Measurements from ENCODE around the gene HDAC7. TPM values are rescaled to one million over a fixed set of nuclear protein-coding genes. Genes with fewer than 3 reads are reported as not detected.

HDAC7 gene
- total RNA-seq, 3 donors from 2014 or later (not counting 1 experiment from before 2014, with no cell fraction given) = 141 to 235 (median 147) TPM

GRCh38 chr12:47858511-47859266 is 39.0 kb upstream of the HDAC7 start:
- Histone ChIP-seq H3K4me1 (ENCODE audit: control insufficient read depth, insufficient read depth, low read length) (no peaks in the 10 kb centered on the region), H3K9me3 (ENCODE audit: control insufficient read depth, insufficient read depth, low read length) (no peaks in the 10 kb centered on the region), H3K27ac (ENCODE audit: low read length) (no peak overlapping the region), H3K36me3 (ENCODE audit: control insufficient read depth, insufficient read depth, low read length) (no peaks in the 10 kb centered on the region), H3K4me3 (ENCODE audit: low read length) (no peak overlapping the region), H3K27me3 (ENCODE audit: control insufficient read depth, insufficient read depth, low read length) (no peaks in the 10 kb centered on the region)
- Mint-ChIP-seq H3K36me3 (no peaks in the 10 kb centered on the region), H3K4me3 (no peak overlapping the region), H3K4me1 (no peaks in the 10 kb centered on the region), H3K27me3 (ENCODE audit: low read depth in 2 of 2) (no peaks in the 10 kb centered on the region), H3K27ac (no peak overlapping the region), H3K9me3 (no peaks in the 10 kb centered on the region)
- WGBS (ENCODE audit: insufficient coverage) = 92% methylated on average over 8 of the region's 8 CpGs
- no peak for ATAC-seq
- no peak for DNase-seq
- intact Hi-C loops (cut with micrococcal nuclease) = no loop called here
- no peak for TF ChIP-seq CTCF (IDR thresholded peaks at IDR 0.05)

GRCh38 chr12:47856721-47857575 is 37.2 kb upstream of the HDAC7 start:
- no peaks in the 10 kb centered on the region for H3K4me1 Mint-ChIP-seq
- no peak overlapping the region for H3K27ac Mint-ChIP-seq
- no peaks in the 10 kb centered on the region for H3K27me3 Mint-ChIP-seq (ENCODE audit: low read depth in 2 of 2)
- H3K4me1 ChIP-seq (ENCODE audit: control insufficient read depth, insufficient read depth, low read length) = no peaks in the 10 kb centered on the region
- DNase-seq = no peak
- WGBS (ENCODE audit: insufficient coverage) = 93% methylated on average over 15 of the region's 17 CpGs
- no peak overlapping the region for H3K27ac ChIP-seq (ENCODE audit: low read length)
- no peak overlapping the region for H3K4me3 ChIP-seq (ENCODE audit: low read length)
- intact Hi-C loops (cut with micrococcal nuclease) = no loop called here
- no peaks in the 10 kb centered on the region for H3K36me3 ChIP-seq (ENCODE audit: control insufficient read depth, insufficient read depth, low read length)
- no peak overlapping the region for H3K4me3 Mint-ChIP-seq
- no peaks in the 10 kb centered on the region for H3K27me3 ChIP-seq (ENCODE audit: control insufficient read depth, insufficient read depth, low read length)
- no peaks in the 10 kb centered on the region for H3K36me3 Mint-ChIP-seq
- no peaks in the 10 kb centered on the region for H3K9me3 Mint-ChIP-seq
- no peaks in the 10 kb centered on the region for H3K9me3 ChIP-seq (ENCODE audit: control insufficient read depth, insufficient read depth, low read length)
- no peak for ATAC-seq
- TF ChIP-seq CTCF (IDR thresholded peaks at IDR 0.05) = no peak

GRCh38 chr12:47856094-47856493 is 36.4 kb upstream of the HDAC7 start:
- intact Hi-C loops (cut with micrococcal nuclease) = no loop called here
- ATAC-seq = no peak
- Histone ChIP-seq H3K4me3 (ENCODE audit: low read length) (no peak overlapping the region), H3K36me3 (ENCODE audit: control insufficient read depth, insufficient read depth, low read length) (no peaks in the 10 kb centered on the region), H3K27me3 (ENCODE audit: control insufficient read depth, insufficient read depth, low read length) (no peaks in the 10 kb centered on the region), H3K9me3 (ENCODE audit: control insufficient read depth, insufficient read depth, low read length) (no peaks in the 10 kb centered on the region), H3K4me1 (ENCODE audit: control insufficient read depth, insufficient read depth, low read length) (no peaks in the 10 kb centered on the region), H3K27ac (ENCODE audit: low read length) (no peak overlapping the region)
- WGBS (ENCODE audit: insufficient coverage) = no CpG with 5 or more reads among the region's 1 CpG
- H3K36me3 Mint-ChIP-seq = no peaks in the 10 kb centered on the region
- no peak for DNase-seq
- H3K27ac Mint-ChIP-seq = no peak overlapping the region
- H3K9me3 Mint-ChIP-seq = no peaks in the 10 kb centered on the region
- H3K4me1 Mint-ChIP-seq = no peaks in the 10 kb centered on the region
- no peak for TF ChIP-seq CTCF (IDR thresholded peaks at IDR 0.05)
- no peaks in the 10 kb centered on the region for H3K27me3 Mint-ChIP-seq (ENCODE audit: low read depth in 2 of 2)
- H3K4me3 Mint-ChIP-seq = no peak overlapping the region

All from natural killer cell (primary cell).